ENCODE measurements around the gene SCT. TPM values are rescaled to one million over a fixed set of nuclear protein-coding genes. Genes with fewer than 3 reads are reported as not detected.
"Not testable (repeated sequence)": the region's sequence is repeated elsewhere in the genome, so short reads cannot be mapped to it uniquely, and the experiment has no call there.

Gene SCT
- not detected for total RNA-seq
- long read RNA-seq, result 0 reads

- ATAC-seq, result no peak
- peak; percentile 11 for DNase-seq (ENCODE audit: missing footprints)
- intact Hi-C loops (cut with DNase I), result loop anchor here (5.0 kb wide), 1 partner anchor 69 kb away; no protein-coding TSS in a partner anchor
These were observed at the start of gene SCT for GRCh38 chr11:626475-627307. Gene SCT (minus strand): TSS chr11:627181. CDS start chr11:627143, 38 bp downstream.

GRCh38 chr11:674406-674805 lies 47.4 kb upstream of the SCT start:
- ATAC-seq (peak; percentile 10), DNase-seq (ENCODE audit: missing footprints) (no peak)
- intact Hi-C loops (cut with DNase I), result no loop called here

DNA sequence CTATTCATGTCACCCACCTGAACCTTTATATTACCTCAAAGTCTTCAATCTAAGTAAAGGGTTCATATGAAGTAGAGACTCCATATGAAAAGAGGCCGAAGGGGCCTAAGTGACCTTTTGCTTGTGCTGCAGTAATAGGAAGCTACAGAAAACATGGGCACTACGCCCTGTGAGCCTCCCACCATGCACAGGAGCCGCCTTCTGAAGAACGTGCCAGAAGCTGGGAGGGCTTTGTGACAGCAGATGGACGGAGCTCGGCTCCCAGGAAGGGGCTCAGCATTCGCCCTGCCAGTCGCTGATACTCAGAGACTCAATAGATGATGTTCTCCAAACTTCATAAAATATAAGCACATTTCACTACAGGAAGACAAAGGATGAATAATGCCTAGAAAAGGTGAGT lies 46.9 kb upstream of the SCT start:
- DNase-seq (ENCODE audit: missing footprints) (no peak), ATAC-seq (no peak)
- intact Hi-C loops (cut with DNase I), result no loop called here

GRCh38 chr11:665704-666281 lies 38.8 kb upstream of the SCT start:
- DNase-seq (ENCODE audit: missing footprints) (no peak), ATAC-seq (peak; percentile 67)

DNA sequence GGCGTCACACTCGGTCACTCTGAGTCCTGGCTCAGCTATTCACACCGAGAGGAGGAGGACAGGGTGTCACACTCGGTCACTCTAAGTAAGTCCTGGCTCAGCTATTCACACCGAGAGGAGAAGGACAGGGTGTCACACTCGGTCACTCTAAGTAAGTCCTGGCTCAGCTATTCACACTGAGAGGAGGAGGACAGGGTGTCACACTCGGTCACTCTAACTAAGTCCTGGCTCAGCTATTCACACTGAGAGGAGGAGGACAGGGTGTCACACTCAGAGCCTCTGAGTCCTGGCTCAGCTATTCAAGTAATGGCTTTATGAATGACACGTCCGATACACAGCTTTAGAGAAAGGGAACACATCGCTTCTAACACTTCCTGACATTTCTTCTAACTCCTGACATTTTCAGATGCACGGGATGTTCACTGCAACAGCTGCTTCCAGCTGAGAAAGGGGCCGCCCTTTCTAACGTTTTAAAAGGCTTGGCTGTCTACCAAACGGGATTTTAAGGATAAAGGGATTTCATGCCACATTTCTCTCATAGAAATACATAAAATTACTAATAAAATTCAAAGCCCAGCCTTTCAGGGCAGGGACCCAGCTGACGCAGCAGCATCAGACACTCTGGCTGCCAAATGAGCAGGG lies 38.2 kb upstream of the SCT start:
- no peak for ATAC-seq
- intact Hi-C loops (cut with DNase I), result no loop called here

More at GRCh38 chr11:665704-666281, 38.8 kb upstream of the SCT start:
- intact Hi-C loops (cut with DNase I), result no loop called here

GRCh38 chr11:662689-663274 lies 35.8 kb upstream of the SCT start:
- intact Hi-C loops (cut with DNase I), result loop anchor here (2.0 kb wide), 1 partner anchor 66 kb away; no protein-coding TSS in a partner anchor
- ATAC-seq (peak; percentile 60), DNase-seq (ENCODE audit: missing footprints) (peak; percentile 79)

More for the DNA sequence above, 38.2 kb upstream of the SCT start:
- no peak for DNase-seq (ENCODE audit: missing footprints)

GRCh38 chr11:660681-661444 lies 33.9 kb upstream of the SCT start:
- ATAC-seq (no peak), DNase-seq (ENCODE audit: missing footprints) (no peak)
- intact Hi-C loops (cut with DNase I), result no loop called here

GRCh38 chr11:660281-660680 lies 33.3 kb upstream of the SCT start:
- intact Hi-C loops (cut with DNase I), result no loop called here
- DNase-seq (ENCODE audit: missing footprints), result no peak
- no peak for ATAC-seq

- DNase-seq (ENCODE audit: missing footprints) (no peak), ATAC-seq (no peak)
- intact Hi-C loops (cut with DNase I), result no loop called here
These were observed 32.6 kb upstream of the SCT start for GRCh38 chr11:659532-660085.

GRCh38 chr11:657691-658126 lies 30.7 kb upstream of the SCT start:
- intact Hi-C loops (cut with DNase I), result no loop called here
- no peak for DNase-seq (ENCODE audit: missing footprints)
- ATAC-seq, result no peak

DNA sequence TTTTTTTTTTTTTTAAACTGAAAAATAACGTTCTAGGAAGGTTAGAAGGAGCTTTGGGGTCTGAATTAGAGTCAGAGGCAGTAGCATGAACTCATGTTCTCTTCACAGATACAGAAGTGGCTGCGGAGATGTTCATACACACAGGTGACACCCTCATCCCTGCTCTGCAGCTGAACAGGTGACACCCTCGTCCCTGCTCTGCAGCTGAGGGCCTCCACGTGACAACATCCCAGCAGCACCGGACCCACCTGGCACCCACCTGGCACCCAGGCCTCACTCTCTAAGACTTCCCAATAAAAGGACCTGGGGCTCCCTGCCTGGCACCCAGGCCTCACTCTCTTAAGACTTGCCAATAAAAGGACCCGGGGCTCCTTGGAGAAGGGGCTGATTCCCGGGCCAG lies 29.9 kb upstream of the SCT start:
- no peak for ATAC-seq
- DNase-seq (ENCODE audit: missing footprints), result no peak
- intact Hi-C loops (cut with DNase I), result no loop called here

GRCh38 chr11:656426-656825 lies 29.4 kb upstream of the SCT start:
- no peak for ATAC-seq
- DNase-seq (ENCODE audit: missing footprints), result no peak

GRCh38 chr11:655036-655726 lies 28.2 kb upstream of the SCT start:
- no peak for DNase-seq (ENCODE audit: missing footprints)
- intact Hi-C loops (cut with DNase I), result no loop called here
- ATAC-seq, result no peak

More at GRCh38 chr11:656426-656825, 29.4 kb upstream of the SCT start:
- intact Hi-C loops (cut with DNase I), result no loop called here

DNA sequence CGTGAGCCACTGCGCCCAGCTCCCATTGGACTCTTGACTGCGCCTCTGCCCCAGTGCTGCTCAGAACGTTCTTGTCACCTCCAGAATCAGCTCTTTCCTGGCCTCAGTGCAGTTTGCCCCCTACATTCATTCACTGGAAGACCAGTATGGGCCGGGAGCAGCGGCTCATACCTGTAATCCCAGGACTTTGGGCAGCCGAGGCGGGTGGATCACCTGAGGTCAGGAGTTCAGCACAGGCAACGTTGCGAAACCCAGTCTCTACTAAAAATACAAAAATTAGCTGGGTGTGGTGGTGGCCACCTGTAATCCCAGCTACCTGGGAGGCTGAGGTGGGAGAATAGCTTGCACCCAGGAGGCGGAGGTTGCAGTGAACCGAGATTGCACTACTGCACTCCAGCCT lies 27.5 kb upstream of the SCT start:
- DNase-seq (ENCODE audit: missing footprints); ATAC-seq; intact Hi-C loops (cut with DNase I): not testable (repeated sequence)

DNA sequence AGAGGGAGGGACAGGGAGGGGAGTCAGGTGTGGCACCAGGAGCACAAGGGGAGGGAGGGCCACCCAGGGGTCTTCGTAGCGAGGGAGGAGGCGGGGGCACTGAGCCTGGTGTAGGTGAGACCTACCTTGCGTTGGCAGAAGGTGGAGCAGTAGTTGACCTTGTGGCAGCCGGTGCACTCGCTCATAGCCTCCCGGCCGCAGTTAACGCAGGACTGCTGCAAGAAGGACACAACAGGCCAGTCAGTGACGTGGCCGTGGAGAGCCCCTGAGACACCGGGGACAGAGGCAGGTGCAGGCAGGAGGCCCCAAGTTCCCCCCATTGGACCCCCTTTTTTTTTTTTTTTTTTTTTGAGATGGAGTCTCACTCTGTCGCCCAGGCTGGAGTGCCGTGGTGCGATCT lies 26.9 kb upstream of the SCT start:
- DNase-seq (ENCODE audit: missing footprints), result no peak
- intact Hi-C loops (cut with DNase I), result no loop called here
- no peak for ATAC-seq

GRCh38 chr11:653136-653535 lies 26.2 kb upstream of the SCT start:
- DNase-seq (ENCODE audit: missing footprints); intact Hi-C loops (cut with DNase I); ATAC-seq: not testable (repeated sequence)

GRCh38 chr11:650482-650881 lies 23.5 kb upstream of the SCT start:
- intact Hi-C loops (cut with DNase I), result no loop called here
- DNase-seq (ENCODE audit: missing footprints), result no peak
- no peak for ATAC-seq
